ENCODE results near the gene PMEPA1.
A peak's percentile ranks its signal among the peaks of the same experiment; 100 is the strongest.

Gene PMEPA1

DNA sequence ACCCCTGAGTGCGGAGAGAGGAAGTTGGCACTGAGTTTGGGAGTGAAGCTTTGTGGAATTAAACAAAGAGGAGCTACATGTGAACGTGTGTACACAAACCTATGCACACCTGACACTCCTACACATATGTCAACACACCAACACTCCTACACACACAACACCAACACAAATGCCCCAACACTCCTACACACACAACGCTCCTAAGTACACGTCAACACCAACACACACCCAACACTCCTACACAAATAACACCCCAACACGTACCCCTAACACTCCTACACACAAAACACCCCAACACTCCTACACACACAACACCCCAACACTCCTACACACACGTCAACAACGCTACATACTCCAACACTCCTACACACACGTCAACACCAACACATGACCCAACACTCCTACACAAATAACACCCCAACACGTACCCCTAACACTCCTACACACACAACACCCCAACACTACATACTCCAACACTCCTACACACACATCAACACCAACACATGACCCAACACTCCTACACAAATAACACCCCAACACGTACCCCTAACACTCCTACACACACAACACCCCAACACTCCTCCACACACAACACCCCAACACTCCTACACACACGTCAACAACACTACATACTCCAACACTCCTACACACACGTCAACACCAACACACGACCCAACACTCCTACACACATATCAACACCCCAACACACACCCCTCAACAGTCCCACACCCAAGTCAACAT, 49.5 kb downstream of the PMEPA1 start:
- no peak for DNase-seq

- no peak for DNase-seq
These were observed 50.2 kb downstream of the PMEPA1 start for GRCh38 chr20:57659517-57660180.

DNA sequence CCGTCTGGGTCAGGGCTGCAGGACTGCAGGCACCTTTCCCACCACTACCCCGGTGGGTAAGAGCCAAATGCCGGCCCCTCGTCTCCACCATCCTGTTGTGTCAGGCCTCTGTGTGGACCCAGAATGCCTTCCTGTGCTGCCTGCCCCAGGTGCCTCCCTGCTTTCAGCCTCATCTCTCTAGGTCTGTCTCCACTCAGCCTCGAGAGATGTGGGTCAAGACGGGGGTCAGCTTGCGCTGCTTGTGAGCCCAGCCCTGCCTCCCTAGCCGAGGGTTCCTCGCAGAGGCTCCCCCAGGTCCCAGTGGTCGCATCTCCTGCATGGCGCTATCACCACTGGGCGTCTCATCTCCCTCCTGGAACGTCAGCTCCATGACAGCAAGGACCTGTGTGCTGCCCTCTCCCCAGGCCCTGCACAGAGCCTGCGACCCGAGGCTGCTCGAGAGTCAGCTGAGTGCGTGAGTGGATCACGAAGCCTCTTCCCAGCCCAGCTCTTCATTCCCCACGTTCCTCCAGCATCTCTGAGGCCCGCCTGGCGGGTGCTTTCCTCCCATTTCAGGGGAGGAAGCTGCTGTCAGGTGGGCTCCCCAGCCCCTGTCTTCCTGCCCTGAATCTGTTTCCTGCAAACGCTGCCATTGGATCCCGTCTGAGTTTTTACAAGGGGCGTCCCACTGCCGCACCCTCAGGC, 50.8 kb downstream of the PMEPA1 start:
- no peak for DNase-seq

DNA sequence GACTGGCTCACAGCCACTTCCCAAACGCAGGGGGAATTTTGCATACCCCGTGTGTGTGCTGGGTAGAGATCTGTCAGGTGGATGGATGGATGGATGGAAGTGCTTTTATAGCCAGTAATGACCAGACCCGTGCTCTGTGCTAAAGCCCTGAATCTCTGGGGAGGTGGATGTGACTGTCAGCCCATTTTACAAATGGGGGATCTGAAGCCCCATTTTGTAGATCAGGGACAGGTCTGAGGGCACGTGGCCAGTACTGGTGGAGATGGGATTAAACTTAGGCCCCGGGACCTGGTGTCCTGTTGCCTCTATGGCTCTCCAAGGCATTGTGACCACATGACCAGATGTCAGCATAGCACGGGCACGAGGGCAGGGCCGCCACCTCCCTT, 51.4 kb downstream of the PMEPA1 start:
- DNase-seq: no peak

GRCh38 chr20:57657535-57658446, 52.0 kb downstream of the PMEPA1 start:
- DNase-seq: peak; percentile 43

- DNase-seq: no peak
These were observed 52.8 kb downstream of the PMEPA1 start for GRCh38 chr20:57656821-57657534.

- DNase-seq: no peak
These were observed 53.5 kb downstream of the PMEPA1 start for GRCh38 chr20:57656252-57656820.

DNA sequence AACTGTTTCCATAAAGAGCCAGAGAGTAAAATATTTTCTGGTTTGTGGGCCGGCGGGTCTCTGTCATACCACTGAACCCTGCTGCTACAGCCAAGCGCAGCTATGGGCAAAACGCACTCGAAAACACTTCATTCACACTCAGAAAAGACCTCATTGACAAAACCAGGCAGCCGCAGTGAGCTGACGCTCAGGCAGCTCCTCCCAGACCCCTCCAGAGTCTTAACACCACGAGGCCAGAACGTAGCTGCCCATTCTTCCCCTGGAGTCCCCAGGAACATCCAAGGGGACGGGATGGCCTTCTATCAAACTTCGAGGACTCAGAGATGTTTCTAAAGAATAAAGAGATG, 54.0 kb downstream of the PMEPA1 start:
- no peak for DNase-seq

DNA sequence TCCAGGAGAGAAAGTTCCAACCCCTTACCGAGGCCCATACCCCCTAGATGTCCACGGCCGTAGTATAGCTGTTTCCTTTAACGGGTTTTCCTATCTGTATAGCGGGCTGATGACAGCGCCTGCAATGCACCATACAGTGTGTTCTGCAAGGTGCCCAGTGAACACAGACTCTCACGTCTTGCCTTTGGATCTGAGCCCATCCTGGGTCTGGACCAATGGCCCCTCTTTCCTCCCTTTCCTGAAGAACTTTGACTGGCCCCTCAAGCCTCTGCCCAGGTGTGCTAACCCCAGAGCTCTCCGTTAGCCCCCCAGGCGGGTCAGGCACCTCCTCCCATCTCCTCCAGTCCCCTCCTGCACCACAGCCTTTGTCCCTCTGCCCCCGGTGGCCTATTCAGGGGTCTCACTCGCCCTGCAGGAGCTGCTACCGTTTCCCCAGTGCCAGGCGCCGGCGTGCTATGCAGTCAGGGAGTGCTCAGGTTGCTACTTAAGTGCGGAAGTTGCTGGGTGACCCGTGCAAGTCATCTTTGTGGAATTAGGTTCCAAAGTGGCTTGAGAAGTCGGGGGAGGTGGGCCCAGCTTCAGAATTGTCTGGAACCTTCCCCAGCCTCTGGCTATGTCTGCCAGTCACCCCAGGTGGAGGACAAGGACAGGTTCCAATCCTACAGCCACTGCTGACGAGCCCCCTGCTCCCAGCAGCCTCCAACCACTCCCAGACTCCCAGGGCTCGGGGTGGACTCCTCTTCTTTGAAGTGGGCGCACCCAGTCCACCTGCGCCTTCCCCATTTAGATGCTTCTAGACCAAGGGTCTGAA, 54.6 kb downstream of the PMEPA1 start:
- no peak for DNase-seq

GRCh38 chr20:57654363-57654997, 55.3 kb downstream of the PMEPA1 start:
- peak; percentile 56 for DNase-seq

DNA sequence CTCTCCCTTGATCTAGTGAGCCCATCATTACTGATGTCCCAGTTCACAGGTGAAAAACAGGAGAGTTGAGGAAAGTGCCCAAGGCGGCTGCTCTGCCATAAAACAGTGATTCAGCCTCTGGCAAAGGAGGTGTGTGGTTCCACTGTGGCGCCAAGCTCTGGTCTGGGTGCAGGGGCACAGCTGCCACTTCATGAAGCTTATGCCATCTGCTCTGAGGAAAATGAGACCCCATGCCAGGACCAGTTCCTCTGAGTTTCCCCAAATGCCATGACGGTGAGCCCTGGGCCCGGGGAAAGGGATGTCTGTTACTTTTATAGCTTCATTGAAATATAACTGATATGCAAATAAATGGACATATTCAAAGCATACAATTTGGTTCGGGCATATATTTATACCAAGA, 55.9 kb downstream of the PMEPA1 start:
- no peak for DNase-seq

DNA sequence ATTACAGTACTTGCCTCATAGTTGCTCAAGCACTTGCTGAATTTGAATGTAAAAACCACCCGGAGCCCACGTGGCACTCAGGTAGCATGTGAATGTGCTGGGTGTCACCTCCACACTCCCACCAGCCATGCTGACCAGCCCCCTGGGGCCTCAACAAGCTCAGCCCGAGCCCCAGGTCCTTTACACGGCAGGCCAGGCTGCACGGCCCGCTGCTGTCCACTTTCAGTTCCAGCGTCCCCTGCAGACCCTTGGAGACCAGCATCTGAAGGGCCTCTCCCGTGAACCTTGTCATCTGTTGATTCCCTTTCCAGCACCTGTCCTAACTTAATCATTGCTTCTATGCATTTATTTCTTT, 56.3 kb downstream of the PMEPA1 start:
- no peak for DNase-seq

DNA sequence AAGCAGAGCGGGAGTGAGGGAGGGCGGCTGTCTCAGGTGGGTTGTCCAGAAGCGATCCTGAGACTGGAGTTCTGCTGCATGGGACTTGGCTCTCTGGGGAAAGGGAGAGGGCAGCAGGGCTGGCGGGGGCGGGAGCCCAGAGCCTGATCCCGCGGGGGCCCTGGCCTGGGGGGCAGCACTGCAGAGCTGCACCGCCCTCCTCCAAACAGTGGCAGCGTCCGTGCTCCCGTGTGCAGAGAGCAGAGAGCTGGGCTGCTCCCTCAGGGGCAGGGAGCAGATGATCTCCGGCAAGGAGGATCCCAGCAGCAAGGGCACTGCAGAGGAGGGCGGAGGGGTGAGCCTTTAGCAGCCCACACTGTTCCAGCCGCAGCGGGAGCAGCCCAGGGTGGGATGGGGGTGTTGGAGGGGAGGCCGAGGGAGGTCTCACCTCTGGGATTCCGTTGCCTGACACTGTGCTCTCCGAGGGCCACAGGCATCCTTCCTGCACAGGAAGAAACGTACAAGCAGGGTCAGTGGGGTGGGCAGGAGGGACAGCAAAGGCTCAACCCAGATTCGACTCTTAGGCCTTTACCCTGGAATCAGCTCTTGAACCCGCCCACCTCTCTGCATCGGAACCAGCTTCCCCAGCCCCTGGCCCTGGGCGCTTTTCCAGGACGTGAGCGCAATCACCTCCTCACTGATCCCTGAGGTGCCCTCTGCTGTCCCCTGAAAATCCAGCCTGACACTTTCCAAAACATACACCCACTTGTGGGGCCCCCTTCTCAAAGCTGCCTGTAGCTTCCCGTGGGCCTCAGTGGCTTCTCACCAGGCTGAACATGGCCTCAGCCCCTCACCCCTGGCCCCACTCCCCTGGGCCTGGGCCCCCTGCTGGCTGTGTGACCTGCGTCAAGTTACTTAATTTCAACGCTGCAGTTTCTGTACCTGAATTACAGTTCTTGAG, 56.9 kb downstream of the PMEPA1 start:
- DNase-seq: no peak

GRCh38 chr20:57651881-57652605, 57.8 kb downstream of the PMEPA1 start:
- no peak for DNase-seq

DNA sequence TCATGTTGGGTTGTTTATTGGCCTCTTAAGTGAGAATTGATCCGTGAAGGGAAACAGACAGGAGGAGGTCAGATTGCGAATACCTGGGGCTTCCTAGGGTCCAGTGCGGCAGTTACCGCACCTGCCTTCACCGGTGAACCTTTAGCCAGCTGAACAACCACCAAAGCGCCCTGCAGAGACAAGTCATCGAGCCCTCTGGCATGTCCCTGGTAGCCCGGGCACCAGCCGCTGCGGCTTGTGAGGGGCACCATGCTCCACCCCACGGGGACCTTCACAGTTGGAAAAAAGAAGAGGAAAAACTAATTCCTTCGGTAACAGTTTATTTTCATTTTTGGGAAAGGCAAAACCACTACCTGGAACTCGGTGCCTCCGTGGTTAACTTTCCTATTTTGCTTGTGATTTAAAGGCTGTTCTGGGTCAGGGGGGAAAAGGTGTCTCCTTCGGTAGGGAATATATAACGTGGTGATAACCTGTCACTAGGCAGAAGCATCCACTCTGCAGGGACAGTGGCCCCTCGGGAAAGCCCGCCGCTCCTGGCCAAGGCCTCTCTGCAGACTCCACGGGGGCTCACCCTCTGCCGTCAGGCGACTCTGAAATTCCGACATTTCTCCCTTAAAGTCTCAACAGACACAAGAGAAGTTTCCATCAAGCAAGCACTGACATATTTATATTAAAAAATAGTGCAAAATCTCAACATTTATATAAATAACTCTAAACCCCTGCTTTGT, 58.9 kb downstream of the PMEPA1 start:
- DNase-seq: no peak

GRCh38 chr20:57650266-57650665, 59.5 kb downstream of the PMEPA1 start:
- DNase-seq: no peak

DNA sequence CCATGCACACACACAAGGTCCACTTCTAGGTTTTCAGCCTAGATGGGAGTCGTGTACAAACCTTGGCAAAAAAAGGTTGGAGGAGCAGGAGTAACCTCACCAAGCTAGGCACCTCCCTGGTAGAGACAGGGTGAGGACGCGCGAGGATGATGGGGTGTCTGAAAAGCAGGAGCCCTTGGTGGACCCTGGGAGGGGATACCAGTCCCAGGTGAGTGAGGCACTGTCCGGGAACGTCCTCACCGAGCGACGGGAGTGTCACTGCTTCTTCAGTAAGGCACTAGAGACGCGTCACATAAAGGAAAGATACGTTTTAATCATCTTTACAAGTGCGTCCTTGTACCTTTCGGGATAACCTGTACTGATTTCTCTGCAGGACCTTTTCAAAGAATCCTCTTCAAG, 60.2 kb downstream of the PMEPA1 start:
- no peak for DNase-seq
